GM20000 (cell line): ENCODE measurements around the gene MKNK2.
"Not testable (repeated sequence)": the region's sequence is repeated elsewhere in the genome, so short reads cannot be mapped to it uniquely, and the experiment has no call there.

Source experiments
- DNase-seq: peaks from one replicate; pipeline ENCODE4 v3.0.0; 2012; ENCODE audit warnings: low spot score
- TF ChIP-seq, protein P1 (sequence below): IDR thresholded peaks from 2 replicates; pipeline ENCODE4 v1.5.1; 2012; ENCODE audit warnings: mild to moderate bottlenecking, control low read depth; ENCODE audit errors: extremely low read depth, missing control alignments

Gene MKNK2

DNA sequence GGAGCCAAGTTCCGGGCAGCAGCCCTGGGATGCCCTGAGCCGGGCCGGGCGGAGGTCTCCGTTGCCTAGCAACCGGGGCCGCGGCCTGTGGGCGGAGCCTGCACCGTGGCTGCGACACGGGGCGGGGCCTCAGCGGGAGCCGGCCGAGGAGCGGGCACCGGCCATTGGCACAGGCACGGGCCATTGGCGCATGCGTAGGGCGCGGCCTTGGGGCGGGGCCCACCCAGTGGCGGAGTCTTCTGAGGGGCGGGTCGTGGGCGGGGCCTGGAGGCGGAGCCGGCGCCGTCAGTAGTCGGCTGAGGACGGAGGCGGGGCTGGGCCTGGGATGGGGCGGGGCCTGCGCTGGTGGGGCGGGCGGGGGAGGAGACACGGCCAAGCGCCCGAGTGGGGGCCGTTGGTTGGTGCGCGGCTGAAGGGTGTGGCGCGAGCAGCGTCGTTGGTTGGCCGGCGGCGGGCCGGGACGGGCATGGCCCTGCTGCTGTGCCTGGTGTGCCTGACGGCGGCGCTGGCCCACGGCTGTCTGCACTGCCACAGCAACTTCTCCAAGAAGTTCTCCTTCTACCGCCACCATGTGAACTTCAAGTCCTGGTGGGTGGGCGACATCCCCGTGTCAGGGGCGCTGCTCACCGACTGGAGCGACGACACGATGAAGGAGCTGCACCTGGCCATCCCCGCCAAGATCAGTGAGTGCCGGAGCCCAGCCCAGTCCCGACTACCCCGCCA lies 45.6 kb upstream of the MKNK2 start, which contains the start of gene IZUMO4:
Gene IZUMO4 (plus strand): TSS at position 436 of the 723 bp plus-strand sequence. CDS start 31 bp downstream, at position 467.
- TF ChIP-seq, protein P1, sequence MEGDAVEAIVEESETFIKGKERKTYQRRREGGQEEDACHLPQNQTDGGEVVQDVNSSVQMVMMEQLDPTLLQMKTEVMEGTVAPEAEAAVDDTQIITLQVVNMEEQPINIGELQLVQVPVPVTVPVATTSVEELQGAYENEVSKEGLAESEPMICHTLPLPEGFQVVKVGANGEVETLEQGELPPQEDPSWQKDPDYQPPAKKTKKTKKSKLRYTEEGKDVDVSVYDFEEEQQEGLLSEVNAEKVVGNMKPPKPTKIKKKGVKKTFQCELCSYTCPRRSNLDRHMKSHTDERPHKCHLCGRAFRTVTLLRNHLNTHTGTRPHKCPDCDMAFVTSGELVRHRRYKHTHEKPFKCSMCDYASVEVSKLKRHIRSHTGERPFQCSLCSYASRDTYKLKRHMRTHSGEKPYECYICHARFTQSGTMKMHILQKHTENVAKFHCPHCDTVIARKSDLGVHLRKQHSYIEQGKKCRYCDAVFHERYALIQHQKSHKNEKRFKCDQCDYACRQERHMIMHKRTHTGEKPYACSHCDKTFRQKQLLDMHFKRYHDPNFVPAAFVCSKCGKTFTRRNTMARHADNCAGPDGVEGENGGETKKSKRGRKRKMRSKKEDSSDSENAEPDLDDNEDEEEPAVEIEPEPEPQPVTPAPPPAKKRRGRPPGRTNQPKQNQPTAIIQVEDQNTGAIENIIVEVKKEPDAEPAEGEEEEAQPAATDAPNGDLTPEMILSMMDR: peak; percentile 35
- DNase-seq: peak; percentile 100

GRCh38 chr19:2096034-2096479 lies 45.0 kb upstream of the MKNK2 start, which contains the start of gene MOB3A:
TSS of gene MOB3A (minus strand) at chr19:2096326. CDS start at chr19:2078560, 17,766 bp downstream.
- DNase-seq: no peak
- TF ChIP-seq, protein P1: peak; percentile 6

DNA sequence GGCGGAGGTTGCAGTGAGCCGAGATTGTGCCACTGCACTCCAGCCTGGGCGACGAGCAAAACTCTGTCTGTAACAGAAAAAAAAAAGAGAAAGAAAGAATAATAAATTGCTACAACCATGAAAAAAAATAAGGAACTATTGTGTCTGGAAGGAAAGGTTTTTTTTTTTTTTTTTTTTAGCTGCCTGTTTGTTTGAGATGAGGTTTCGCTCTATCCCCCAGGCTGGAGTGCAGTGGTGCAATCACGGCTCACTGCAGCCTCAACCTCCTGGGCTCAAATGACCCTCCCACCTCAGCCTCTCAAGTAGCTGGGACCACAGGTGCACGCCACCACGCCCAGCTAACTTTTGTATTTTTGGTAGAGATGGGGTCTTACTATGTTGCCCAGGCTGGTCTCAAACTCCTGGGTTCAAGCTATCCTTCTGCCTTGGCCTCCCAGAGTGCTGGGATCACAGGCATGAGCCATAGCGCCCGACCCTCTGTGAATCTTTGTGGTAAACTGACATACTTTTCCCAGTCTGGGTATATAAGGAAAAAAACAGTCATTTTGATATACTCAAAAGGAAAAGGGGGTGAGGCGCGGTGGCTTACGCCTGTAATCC lies 41.0 kb upstream of the MKNK2 start:
- DNase-seq: not testable (repeated sequence)

DNA sequence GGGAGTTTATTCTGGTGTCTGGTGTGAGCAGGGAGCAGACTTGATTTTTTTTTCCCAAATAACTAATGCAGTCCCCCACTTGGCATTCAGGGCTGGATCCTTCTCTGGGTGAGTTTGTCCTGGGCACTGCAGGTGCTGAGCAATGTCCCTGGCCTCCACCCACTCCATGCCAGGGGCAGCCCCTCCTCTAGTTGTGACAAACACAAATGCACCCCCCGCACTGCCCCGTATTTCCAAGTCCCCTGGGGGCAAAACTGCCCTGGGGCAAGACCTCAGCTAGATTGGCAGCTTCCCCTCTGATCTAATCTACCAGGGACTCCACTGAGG lies 38.6 kb upstream of the MKNK2 start:
- TF ChIP-seq, protein P1: no peak
- DNase-seq: no peak

DNA sequence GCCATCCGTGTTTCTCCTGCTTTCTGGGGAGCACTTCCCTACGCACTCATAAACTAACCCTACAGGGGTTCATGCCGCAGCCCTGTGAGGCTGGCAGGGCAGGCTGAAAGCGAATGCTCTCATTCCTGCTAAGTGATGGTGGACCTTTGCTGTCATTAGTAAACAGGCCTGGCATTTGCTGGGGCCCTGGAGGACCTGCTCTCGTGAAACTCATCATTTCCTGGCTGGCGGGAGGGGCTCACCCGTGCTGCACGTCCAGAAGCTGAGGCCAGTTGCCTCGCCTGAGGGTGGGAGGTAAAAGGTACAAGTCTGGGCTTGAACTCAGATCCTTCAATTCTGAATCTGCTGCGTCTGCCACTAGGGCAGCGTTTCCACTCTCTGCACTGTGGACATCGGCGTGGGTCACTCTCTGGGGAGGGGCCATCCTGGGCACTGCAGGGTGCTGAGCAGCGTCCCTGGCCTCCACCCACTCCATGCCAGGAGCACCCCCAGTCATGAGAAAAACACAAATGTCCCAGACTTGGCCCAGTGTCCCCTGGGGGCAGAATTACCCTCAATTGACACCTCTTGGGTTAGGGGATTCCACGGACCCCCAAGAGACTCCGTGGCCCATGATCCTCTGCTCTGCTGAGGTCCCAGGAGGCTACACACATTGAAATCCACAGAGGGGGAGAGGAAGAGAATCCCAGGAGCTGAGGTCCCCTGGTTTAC lies 38.1 kb upstream of the MKNK2 start:
- TF ChIP-seq, protein P1: no peak
- DNase-seq: no peak

GRCh38 chr19:2087621-2088100 lies 36.6 kb upstream of the MKNK2 start:
- TF ChIP-seq, protein P1: no peak

DNA sequence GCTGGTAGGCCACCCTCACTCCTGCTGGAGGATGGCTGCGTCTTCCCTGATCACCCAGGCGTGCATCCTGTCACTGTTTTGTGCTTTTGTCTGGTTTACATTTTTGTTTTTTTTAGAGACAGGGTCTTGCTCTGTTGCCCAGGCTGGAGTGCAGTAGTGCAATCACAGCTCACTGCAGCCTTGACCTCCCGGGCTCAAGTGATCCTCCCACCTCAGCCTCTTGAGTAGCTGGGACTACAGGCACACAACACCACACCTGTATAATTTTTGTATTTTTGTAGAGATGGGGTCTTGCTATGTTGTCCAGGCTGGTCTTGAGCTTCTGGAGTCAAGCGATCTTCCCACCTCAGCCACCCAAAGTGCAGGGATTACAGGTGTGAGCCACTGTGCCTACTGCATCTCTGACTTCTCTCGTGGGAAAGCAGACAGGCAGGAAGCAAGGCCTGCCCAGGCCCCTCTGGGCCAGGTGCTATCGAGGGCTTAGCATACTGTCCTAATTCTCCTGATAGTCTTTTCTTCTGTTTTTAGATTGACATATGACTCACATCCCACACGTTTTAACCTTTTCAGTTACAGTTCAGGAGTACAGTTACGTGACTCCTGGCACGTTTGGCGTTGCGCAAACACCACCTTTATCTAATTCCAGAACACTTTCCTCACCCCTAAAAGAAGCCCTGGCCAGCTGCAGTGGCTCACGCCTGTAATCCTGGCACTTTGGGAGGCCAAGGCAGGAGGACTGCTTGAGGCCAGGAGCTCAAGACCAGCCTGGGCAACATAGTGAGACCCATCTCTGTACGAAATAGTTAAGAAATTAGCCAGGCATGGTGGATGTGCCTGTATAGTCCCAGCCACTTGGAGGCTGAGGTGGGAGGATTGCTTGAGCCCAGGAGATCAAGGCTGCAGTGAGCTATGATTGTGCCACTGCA lies 35.9 kb upstream of the MKNK2 start:
- DNase-seq: not testable (repeated sequence)

More at GRCh38 chr19:2087621-2088100, 36.6 kb upstream of the MKNK2 start:
- DNase-seq: no peak
